Activated naive CD8-positive, alpha-beta T cell (primary cell): ENCODE results near the gene FOXL1.
A peak's percentile ranks its signal among the peaks of the same experiment; 100 is the strongest.

ENCODE experiments used
- H3K27ac Mint-ChIP-seq: one replicate; pipeline ENCODE4 v1.8.0; 2021; ENCODE audit warnings: mixed read lengths
- H3K27me3 Mint-ChIP-seq: one replicate; pipeline ENCODE4 v1.8.0; 2021; ENCODE audit warnings: mixed read lengths
- H3K36me3 Mint-ChIP-seq: one replicate; pipeline ENCODE4 v1.8.0; 2021; ENCODE audit warnings: mixed read lengths
- H3K4me1 Mint-ChIP-seq: one replicate; pipeline ENCODE4 v1.8.0; 2021; ENCODE audit warnings: low read depth, mixed read lengths
- H3K4me3 Mint-ChIP-seq: one replicate; pipeline ENCODE4 v1.8.0; 2021; ENCODE audit warnings: mild to moderate bottlenecking, mixed read lengths
- H3K9me3 Mint-ChIP-seq: one replicate; pipeline ENCODE4 v1.8.0; 2021; ENCODE audit warnings: low read depth, mixed read lengths

Gene FOXL1

DNA sequence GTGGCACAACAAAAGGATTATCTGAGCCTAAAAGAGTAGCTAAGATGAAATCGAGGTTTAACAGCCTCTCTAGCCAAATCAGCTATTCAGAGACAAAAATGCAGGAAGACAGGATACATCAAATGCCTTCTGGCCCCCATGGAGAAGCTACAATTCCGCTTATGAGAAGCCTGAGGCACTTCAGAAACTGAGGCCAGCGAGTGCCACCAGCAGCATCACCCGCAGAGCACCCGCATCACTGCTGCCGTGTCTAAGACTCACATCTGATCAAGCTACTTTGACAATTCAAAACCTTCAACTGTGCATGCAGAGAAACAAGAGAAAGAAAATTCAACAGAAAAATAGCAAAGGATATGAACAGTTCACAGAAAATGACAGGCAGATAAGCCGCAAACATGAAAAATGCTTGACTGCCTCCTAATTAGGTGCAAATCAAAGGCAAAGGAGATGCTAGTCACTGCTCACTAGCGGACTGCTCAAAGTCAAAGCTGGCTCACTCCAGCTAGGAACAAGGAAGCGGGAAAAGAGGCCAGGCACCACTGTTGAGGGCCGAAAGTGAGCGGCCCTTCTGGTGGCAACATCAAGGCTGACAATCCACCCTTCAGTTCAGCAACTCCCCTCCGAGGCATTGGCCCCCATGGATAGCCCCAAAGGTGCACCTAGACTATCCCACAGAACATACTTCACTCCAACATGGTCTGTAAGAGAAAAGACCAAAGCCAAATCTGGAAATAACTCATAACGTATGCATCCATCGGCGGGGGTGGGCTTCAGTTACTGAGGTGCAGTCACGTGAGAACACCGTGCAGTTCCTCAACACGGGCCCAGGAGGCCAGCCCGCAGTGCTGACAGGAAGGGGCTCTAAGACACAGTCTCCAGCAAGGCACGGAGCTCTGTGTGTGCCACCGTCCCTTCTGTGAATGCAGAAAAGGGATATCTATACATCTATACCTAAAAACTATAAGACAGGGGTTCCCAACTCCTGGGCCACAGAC lies 35.3 kb upstream of the FOXL1 start:
- Mint-ChIP-seq H3K36me3 (peaks cover 7% of the 10 kb centered on the region), H3K4me1 (no peaks in the 10 kb centered on the region), H3K27ac (no peak overlapping the region), H3K27me3 (no peaks in the 10 kb centered on the region), H3K9me3 (no peaks in the 10 kb centered on the region), H3K4me3 (no peak overlapping the region)

- H3K4me1 Mint-ChIP-seq: no peaks in the 10 kb centered on the region
- no peak overlapping the region for H3K4me3 Mint-ChIP-seq
- no peaks in the 10 kb centered on the region for H3K9me3 Mint-ChIP-seq
- peaks cover 7% of the 10 kb centered on the region for H3K36me3 Mint-ChIP-seq
- H3K27me3 Mint-ChIP-seq: no peaks in the 10 kb centered on the region
- H3K27ac Mint-ChIP-seq: no peak overlapping the region
Measured at GRCh38 chr16:86545481-86545880, 32.9 kb upstream of the FOXL1 start.

DNA sequence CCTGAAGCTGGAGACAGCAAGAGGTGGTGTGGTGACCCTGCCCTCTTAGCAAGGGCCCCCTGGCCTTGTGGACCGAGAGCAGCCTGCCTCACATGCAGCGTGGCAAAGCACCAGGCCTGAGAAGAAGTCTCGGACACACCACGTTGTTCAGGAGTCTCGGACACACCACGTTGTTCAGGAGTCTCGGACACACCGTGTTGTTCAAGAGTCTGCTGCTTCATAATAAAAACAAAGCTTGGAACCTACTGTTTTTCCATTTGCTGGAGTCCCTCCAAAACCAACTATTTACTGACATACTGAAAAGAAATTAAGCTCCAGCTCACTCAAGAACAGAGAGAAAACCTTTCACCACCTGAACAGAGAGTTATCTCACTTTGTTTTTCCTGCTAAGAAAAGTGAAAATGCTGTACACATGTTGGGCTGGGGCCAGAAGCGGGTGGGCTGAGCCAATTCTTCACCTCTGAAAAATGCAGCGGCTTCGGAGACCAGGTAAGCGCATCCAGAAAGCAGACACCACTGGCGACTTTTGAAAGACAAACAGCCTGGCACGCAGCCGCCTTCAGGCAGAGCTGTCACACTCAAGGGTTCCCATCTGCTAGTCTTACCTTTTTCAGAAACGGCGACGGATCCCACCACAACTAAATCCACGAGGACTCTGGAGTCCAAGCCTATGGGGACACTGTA lies 32.3 kb upstream of the FOXL1 start:
- Mint-ChIP-seq H3K4me1 (no peaks in the 10 kb centered on the region), H3K36me3 (peaks cover 7% of the 10 kb centered on the region)

DNA sequence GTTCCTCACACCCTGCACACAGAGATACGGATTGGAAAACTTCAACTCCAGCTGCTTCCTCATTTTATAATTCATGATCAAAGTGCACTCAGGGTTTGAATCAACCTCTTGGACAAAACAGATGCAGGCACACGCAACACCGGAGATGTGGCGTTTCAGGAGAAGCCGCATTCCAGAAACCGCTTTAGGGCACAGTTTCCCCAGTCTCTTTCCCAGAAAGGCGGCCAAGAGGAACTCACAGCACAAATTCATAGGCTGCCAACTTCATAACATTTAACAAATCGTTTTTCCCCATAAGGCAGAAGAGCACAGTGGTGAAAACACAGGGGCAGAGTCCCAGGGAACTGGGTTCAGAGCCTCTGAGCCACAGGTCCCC lies 31.7 kb upstream of the FOXL1 start:
- no peak overlapping the region for H3K27ac Mint-ChIP-seq
- H3K36me3 Mint-ChIP-seq: peaks cover 7% of the 10 kb centered on the region
- H3K9me3 Mint-ChIP-seq: no peaks in the 10 kb centered on the region
- no peaks in the 10 kb centered on the region for H3K4me1 Mint-ChIP-seq
- no peak overlapping the region for H3K4me3 Mint-ChIP-seq
- no peaks in the 10 kb centered on the region for H3K27me3 Mint-ChIP-seq

More for the DNA sequence above, 32.3 kb upstream of the FOXL1 start:
- Mint-ChIP-seq H3K27me3 (no peaks in the 10 kb centered on the region), H3K27ac (no peak overlapping the region), H3K9me3 (no peaks in the 10 kb centered on the region), H3K4me3 (no peak overlapping the region)

DNA sequence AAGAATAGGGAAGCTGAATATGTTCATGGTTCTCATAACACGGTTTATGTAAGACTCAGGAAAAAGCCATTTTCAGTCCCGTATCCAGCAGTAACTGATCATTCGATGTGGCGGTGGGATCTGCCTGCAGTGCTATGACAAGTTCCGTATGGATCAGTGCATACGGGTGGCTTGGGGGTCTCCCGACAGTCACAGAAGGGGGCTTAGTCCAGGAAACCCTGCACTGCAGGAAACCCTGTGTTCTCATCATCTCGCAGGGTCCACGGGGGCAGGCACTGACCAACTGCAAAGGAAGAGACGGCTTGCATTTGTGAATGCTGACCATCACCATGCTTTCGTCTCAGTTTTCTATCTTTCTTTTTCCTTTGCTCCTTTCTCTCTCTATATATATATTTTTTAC lies 31.1 kb upstream of the FOXL1 start:
- H3K9me3 Mint-ChIP-seq: no peaks in the 10 kb centered on the region
- no peaks in the 10 kb centered on the region for H3K4me1 Mint-ChIP-seq
- H3K36me3 Mint-ChIP-seq: peaks cover 7% of the 10 kb centered on the region
- no peak overlapping the region for H3K4me3 Mint-ChIP-seq
- no peak overlapping the region for H3K27ac Mint-ChIP-seq
- no peaks in the 10 kb centered on the region for H3K27me3 Mint-ChIP-seq

GRCh38 chr16:86549076-86549892 lies 29.1 kb upstream of the FOXL1 start:
- H3K36me3 Mint-ChIP-seq: peaks cover 7% of the 10 kb centered on the region
- H3K27ac Mint-ChIP-seq: peak overlapping the region; percentile 41
- no peak overlapping the region for H3K4me3 Mint-ChIP-seq
- H3K27me3 Mint-ChIP-seq: no peaks in the 10 kb centered on the region
- H3K9me3 Mint-ChIP-seq: no peaks in the 10 kb centered on the region
- peaks cover 11% of the 10 kb centered on the region for H3K4me1 Mint-ChIP-seq

GRCh38 chr16:86549893-86550190 lies 28.5 kb upstream of the FOXL1 start:
- no peak overlapping the region for H3K4me3 Mint-ChIP-seq
- no peaks in the 10 kb centered on the region for H3K9me3 Mint-ChIP-seq
- H3K27me3 Mint-ChIP-seq: no peaks in the 10 kb centered on the region
- no peak overlapping the region for H3K27ac Mint-ChIP-seq
- peaks cover 13% of the 10 kb centered on the region for H3K4me1 Mint-ChIP-seq
- peaks cover 2% of the 10 kb centered on the region for H3K36me3 Mint-ChIP-seq

DNA sequence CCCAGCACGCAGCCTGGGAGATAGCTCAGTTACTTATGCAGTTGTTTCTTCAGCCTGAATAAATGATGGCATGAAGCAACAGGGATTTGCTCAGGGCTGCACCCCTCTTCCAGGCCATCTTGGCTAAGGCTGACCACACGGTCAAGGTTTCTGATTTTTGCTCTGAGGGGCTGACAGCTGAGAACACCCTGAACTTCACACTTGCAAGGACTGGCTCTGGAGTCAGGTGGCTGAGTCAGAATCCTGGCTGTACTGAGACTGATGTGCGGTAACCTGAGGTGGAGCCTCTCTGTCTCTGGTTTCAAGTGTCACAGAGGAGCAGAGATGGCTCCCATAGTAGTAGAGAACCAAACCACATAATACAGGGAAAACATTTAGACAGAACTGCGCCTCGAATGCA lies 28.1 kb upstream of the FOXL1 start:
- Mint-ChIP-seq H3K4me1 (peaks cover 17% of the 10 kb centered on the region), H3K9me3 (no peaks in the 10 kb centered on the region), H3K27ac (no peak overlapping the region), H3K36me3 (peaks cover 2% of the 10 kb centered on the region), H3K4me3 (no peak overlapping the region), H3K27me3 (no peaks in the 10 kb centered on the region)

- Mint-ChIP-seq H3K4me1 (peaks cover 20% of the 10 kb centered on the region), H3K9me3 (no peaks in the 10 kb centered on the region), H3K27me3 (no peaks in the 10 kb centered on the region), H3K27ac (peak overlapping the region; percentile 97), H3K36me3 (peaks cover 2% of the 10 kb centered on the region), H3K4me3 (peak overlapping the region; percentile 95)
Measured at GRCh38 chr16:86553356-86553755, 25.0 kb upstream of the FOXL1 start.

- Mint-ChIP-seq H3K27me3 (peaks cover 3% of the 10 kb centered on the region), H3K9me3 (no peaks in the 10 kb centered on the region), H3K4me1 (peaks cover 20% of the 10 kb centered on the region), H3K36me3 (peaks cover 2% of the 10 kb centered on the region), H3K4me3 (peak overlapping the region; percentile 95), H3K27ac (peak overlapping the region; percentile 97)
Measured at GRCh38 chr16:86554599-86554916, 23.8 kb upstream of the FOXL1 start.

DNA sequence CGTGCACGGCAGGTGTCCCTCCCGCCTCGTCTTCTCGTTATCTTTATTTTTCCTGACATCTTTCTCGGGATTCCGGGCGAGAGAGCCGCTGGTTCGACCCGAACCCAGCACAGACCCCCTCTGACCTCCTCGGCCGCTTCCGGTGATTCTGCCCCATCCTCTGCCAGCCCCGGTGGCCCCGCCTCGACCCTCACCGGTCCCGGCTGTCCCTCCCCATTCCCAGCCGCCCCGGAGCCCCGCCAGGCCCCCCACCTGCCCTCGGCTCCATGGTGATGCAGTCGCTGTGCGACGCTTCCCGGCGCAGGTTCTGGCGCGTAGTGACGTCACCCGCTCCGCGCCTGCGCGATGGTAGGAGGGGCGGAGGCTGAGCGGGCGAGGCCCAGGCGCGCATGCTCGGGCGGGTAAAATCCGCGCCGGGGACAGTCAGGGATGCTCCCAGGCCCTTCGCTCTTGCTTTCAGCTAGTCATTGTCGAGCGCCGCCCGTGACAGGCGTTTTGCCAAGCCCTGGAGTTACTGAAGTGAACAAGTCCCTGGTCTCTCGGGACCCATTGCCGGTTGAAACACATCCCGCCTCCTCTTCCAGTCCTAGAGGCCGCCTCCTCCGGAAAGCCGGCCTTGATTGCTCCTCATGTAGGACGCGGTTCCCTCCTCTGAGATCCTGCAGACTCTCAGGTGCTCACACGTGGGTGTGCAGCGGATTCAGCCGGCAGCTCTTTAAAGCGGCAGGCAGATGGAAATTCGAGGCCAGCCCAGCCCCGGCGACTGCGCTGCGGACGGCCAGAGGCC lies 23.2 kb upstream of the FOXL1 start, which contains the start of gene MTHFSD:
Gene MTHFSD (minus strand): TSS at position 319 of the 787 bp plus-strand sequence. CDS start 51 bp downstream, at position 268.
- Mint-ChIP-seq H3K4me3 (peak within 1 kb of the TSS; percentile 95), H3K27ac (peak within 1 kb of the TSS; percentile 97), H3K27me3 (peaks cover 3% of the 10 kb centered on the region), H3K36me3 (peaks cover 2% of the 10 kb centered on the region), H3K9me3 (no peaks in the 10 kb centered on the region), H3K4me1 (peaks cover 20% of the 10 kb centered on the region)

GRCh38 chr16:86555704-86556075 lies 22.7 kb upstream of the FOXL1 start:
- no peaks in the 10 kb centered on the region for H3K9me3 Mint-ChIP-seq
- H3K27ac Mint-ChIP-seq: peak overlapping the region; percentile 97
- H3K36me3 Mint-ChIP-seq: peaks cover 2% of the 10 kb centered on the region
- H3K4me1 Mint-ChIP-seq: peaks cover 20% of the 10 kb centered on the region
- peaks cover 5% of the 10 kb centered on the region for H3K27me3 Mint-ChIP-seq
- peak overlapping the region; percentile 95 for H3K4me3 Mint-ChIP-seq

DNA sequence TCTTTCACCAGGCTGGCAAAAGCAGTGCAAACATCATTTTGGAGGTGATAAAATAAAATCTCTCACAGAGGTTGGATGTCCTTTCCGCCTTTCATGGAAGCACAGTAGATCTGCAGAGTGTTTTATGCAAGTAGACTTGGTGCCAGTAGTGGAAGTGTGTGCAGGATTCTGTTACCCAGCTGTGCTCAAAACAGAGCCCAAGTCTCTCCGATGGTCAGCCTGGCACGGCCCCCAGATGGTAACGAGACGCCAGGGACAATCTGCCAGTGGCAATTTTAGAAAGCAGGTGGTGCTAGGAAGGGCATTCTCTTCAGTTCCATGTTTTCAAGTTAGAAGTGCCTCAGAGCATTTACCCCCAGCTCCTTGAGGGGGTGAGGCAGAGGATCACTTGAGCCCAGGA lies 21.8 kb upstream of the FOXL1 start:
- H3K9me3 Mint-ChIP-seq: no peaks in the 10 kb centered on the region
- peaks cover 7% of the 10 kb centered on the region for H3K27me3 Mint-ChIP-seq
- H3K36me3 Mint-ChIP-seq: peaks cover 2% of the 10 kb centered on the region
- H3K4me3 Mint-ChIP-seq: peak overlapping the region; percentile 95
- peaks cover 20% of the 10 kb centered on the region for H3K4me1 Mint-ChIP-seq
- peak overlapping the region; percentile 28 for H3K27ac Mint-ChIP-seq

- H3K27ac Mint-ChIP-seq: no peak overlapping the region
- H3K4me1 Mint-ChIP-seq: peaks cover 18% of the 10 kb centered on the region
- no peaks in the 10 kb centered on the region for H3K9me3 Mint-ChIP-seq
- no peak overlapping the region for H3K4me3 Mint-ChIP-seq
- H3K27me3 Mint-ChIP-seq: peaks cover 9% of the 10 kb centered on the region
- H3K36me3 Mint-ChIP-seq: peaks cover 2% of the 10 kb centered on the region
Measured at GRCh38 chr16:86557587-86557986, 20.8 kb upstream of the FOXL1 start.
